COR-L47 (cell line): ENCODE data around the gene LUZP2.

Source experiments
- DNase-seq: peaks from one replicate; lab custom pipeline; 2025; lab: John Stamatoyannopoulos, UW

Gene LUZP2

DNA sequence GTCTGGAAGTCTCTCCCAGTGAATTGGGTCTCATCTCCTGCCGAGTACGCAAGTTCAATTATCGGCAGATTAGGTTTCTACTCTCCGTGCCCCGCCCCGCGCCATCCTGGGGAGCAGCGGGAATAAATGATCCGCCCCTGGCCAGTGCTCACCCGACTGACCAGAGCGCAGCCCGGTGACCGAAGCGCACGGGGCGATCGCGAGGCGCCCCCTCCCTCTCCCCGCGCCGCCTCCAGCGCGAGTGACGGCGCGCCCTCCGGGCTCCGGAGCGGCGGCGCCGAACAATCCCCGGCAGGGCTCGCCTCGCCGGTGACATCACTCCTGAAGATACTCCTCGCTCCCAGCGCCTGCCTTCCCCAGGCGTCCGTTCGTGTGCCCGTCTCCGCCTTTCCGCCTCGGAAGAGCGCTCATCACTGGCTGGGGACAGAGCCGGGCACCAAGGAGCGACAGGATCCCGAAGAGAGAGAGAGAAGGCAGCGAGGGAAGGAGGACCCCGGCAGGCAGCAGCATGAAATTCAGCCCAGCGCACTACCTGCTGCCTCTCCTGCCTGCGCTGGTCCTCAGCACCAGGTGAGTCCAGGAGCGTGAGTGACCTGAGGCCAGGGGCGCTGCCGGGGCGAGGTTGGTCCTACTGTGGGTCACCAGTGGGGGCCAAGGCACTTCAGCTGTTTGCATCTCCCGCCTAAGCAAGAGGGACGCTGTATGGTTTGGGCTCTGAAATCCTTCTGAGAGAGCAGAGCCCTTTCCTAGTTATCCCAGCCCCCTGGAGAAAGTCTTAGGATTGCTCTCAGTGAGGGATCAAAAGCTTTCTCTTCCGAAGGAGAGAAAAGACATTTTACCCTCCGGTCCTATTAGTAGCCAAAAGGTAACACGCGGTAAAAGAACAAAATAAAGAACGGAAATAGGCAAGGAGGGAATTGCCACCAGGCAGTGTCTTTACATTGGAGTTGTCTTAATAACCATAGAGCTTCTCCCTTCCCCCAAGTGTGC is at the start of gene LUZP2:
TSS of gene LUZP2 (plus strand) at position 318 of the 990 bp plus-strand sequence.
- DNase-seq: peak; percentile 40

DNA sequence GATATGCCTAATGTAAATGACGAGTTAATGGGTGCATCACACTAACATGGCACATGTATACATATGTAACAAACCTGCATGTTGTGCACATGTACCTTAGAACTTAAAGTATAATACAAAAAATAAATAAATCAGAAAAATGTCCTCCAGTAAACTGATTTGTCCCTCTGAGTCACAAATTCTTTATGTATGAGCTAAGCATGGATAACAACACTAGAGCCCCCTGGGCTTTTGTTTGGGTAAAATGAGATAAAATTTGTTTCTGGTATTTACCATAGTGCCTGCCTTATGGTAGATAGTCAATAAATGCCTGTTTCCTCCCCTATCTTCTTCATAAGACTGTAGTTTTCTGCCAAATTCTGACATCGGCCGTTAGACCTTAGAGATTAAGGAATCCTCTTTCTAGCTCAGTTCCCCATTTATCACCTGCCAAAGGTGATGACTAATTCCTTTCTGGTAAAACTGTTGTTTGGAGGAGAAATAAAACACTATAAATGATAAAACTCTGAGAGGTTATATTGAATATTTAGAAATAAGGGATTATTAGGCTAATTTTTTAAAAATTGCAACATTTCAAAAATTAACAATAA is 43.6 kb upstream of the LUZP2 start:
- no peak for DNase-seq

- DNase-seq: peak; percentile 22
These were observed 38.9 kb upstream of the LUZP2 start for GRCh38 chr11:24457985-24458384.

DNA sequence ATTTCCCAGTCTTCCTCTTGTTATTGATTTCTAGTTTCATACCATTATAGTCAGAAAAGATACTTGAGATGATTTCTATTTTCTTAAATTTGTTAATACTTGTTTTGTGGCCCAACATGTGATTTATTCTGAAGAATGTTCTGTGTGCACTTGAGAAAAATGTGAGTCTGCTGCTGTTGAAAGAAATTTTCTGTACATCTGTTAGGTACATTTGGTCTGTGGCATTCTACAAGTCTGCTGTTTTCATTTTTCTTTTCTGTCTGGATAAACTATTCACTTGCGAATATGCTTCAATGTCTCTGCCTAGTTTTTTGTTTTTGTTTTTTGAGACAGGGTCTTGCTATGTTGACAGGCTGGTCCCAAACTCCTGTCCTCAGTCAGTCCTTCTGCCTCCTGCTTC is 26.4 kb upstream of the LUZP2 start:
- no peak for DNase-seq

DNA sequence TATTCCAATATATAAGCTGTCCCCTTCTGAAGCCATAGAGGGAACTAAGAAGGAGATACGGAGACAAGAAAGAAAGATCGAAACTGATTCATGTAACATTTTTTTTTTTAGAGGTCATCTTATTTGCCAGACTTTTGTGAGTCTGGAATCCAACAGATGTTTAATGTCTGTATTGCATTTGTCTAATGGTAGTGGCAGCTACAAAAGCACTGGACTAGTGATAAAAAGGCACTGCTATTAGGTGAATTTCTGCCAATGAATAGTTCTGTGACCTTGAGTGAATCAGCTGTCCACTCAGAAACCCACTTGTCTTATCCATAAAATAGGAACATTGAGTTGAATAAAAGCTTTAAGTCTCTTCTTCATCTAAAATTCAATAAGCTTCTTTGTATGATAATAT is 25.8 kb upstream of the LUZP2 start:
- DNase-seq: no peak

DNA sequence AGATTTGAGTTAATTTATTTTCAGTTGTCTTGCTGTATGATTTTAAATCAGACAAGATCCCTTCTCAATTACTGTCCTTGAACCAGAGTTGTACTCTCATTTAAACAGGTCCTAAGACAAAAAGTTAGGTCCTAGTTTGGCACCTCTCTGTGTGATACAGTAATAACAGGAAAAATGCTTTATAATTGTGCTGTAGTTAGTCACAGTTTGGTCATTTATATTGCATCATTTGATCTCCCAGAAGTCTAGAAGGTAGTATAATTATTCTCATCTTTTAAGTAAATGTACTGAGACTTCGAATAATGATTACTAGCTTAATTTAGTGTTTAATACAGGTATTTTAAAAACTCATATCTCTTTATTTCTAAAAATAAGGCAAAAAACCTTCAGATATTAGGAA is 18.1 kb upstream of the LUZP2 start:
- DNase-seq: no peak

DNA sequence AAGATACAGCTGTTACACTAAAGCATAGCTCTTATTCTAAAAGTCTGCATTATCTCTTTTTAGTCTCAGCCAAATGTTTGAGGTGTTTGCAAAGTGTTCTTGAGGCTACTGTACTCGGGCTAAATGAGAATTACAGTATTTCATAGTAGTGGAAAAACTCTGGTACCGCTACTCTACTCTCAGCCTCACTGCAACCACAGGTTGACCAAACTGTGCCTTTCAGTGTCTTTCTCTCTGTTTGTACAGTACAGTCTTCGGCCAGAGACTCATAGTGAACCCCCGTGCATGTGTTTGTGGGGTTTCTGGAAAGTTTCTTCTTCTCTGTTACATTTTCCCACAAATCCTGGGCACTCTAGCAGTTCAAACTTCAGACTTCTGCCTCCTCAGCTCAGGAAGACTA is 7.4 kb upstream of the LUZP2 start:
- no peak for DNase-seq

DNA sequence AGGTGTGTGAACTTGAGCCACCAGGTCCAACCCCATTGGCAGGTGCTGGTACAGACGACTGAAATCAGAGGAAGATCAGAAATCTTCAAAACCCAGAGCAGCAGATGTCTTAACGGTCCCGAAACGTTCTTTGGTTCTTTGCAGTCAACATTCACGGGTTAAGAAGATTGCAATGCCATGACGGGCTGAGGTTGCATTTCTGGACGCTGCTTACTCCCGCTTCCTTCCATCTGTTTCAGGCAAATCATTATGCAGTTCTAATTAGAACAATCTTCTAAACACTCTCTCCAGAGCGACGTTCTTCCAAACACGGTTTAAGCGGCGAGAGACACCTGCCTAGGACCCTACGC is 492 bp upstream of the LUZP2 start:
- no peak for DNase-seq

- DNase-seq: no peak
These were observed 978 bp downstream of the LUZP2 start for GRCh38 chr11:24497831-24498230.

DNA sequence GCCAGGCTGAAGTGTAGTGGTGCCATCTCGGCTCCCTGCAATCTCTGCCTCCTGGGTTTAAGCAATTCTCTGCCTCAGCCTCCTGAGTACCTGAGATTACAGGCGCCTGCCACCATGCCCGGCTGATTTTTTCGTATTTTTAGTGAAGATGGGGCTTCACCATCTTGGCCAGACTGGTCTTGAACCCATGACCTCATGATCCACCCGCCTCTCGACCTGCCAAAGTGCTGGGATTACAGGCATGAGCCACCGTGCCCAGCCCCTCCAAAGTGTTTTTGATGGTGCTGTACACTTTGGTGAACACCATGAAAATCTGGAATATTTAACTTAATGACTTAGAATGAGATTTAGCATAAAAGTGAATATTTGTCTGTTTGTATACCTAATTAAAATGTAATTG is 5.6 kb downstream of the LUZP2 start:
- no peak for DNase-seq

DNA sequence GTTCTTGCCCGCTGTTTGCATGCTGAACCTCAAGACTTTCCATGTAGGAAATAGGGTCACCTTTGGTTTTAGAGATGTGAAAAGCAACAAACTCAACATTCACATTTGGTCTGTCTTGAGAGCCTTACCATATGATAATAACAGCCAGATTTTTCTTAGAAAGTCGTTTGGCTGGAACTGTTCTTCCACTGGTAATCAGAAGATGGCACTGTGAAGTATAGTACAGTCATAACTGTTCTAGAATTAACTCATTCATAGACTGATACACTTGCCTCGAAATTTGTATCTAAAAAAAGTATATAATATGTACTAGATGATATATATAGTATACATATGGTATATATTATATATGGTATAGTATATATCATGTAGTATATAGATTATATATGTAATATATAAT is 12.3 kb downstream of the LUZP2 start:
- DNase-seq: no peak

- DNase-seq: no peak
These were observed 14.7 kb downstream of the LUZP2 start for GRCh38 chr11:24511511-24511910.

- DNase-seq: no peak
These were observed 16.8 kb downstream of the LUZP2 start for GRCh38 chr11:24513479-24514218.

- no peak for DNase-seq
These were observed 17.4 kb downstream of the LUZP2 start for GRCh38 chr11:24514219-24514594.

DNA sequence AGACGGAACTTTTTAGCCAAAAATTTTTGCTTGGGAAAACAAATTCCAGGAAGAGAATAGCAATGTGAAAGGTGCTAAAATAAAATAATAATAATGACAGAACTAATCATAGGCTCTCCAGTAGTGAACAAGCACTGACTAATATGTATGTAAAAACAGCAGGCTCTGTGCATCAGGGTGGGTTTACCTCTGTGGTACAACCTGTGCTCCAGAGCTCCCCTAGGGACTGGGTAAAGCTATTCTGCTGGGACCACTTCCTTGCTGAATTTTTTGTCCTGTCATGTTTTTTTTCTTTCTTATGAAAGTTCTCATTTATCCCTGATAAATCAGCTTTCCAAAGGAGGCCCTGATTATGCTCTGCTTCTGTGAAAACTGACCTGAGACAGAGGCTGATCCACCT is 18.8 kb downstream of the LUZP2 start:
- DNase-seq: no peak

- no peak for DNase-seq
These were observed 19.8 kb downstream of the LUZP2 start for GRCh38 chr11:24516638-24517037.

GRCh38 chr11:24521601-24522000 is 24.7 kb downstream of the LUZP2 start:
- DNase-seq: no peak

GRCh38 chr11:24524156-24524555 is 27.3 kb downstream of the LUZP2 start:
- DNase-seq: no peak

- DNase-seq: no peak
These were observed 34.7 kb downstream of the LUZP2 start for GRCh38 chr11:24531528-24531927.

DNA sequence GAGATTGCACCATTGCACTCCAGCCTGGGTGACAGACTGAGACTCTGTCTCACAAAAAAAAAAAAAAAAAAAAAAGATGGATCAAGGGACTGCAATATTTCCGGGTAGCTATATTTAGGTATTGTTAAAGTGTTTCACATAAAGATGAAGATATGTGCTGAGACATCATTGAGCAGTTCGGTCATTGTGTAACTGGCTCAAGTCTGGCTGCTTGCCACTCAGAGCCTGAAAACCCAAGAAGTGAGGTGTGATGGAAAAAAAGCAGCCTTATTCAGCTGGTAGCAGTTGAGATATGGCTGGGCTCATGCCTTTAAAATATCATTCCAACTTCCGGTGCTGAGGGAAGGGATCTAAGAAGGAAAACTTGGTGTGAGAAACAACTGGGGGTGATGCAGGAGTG is 46.9 kb downstream of the LUZP2 start:
- DNase-seq: no peak

GRCh38 chr11:24556693-24557092 is 59.8 kb downstream of the LUZP2 start:
- DNase-seq: no peak

- DNase-seq: no peak
These were observed 62.5 kb downstream of the LUZP2 start for GRCh38 chr11:24559315-24559714.

DNA sequence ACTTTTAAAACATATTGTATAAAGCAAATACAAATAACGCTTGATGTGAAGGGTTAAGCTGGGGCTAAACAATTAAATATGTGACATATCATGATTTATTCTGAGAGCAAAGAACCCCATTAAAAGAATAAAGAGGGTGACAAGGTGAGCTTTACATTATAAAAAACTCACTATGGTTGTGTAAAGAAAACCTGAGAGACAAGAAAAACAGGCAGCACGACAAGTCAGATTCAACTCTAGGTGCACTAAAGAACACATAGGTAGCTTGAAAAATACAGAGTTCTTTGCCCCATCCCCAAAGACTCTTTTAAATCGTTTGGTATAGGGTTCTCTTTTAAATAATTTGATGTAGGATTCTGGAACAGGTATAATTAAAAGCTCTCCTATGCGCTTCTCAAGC is 63.5 kb downstream of the LUZP2 start:
- no peak for DNase-seq
